T-helper 2 cell treated with Interferon-gamma antibody and Interleukin-4, amounts not matched to agents 5 μg/mL and 100 μg/mL, for 36 hours (primary cell): Measurements from ENCODE around the gene CD276.

Source experiments
- DNase-seq: peaks from one replicate; pipeline ENCODE4 v3.0.0; 2021; ENCODE audit warnings: low spot score
- H3K27ac Mint-ChIP-seq: one replicate; pipeline ENCODE4 v1.8.0; 2021; ENCODE audit warnings: mild to moderate bottlenecking, mixed read lengths
- H3K27me3 Mint-ChIP-seq: one replicate; pipeline ENCODE4 v1.8.0; 2021; ENCODE audit warnings: low read depth, mixed read lengths
- H3K36me3 Mint-ChIP-seq: one replicate; pipeline ENCODE4 v1.8.0; 2021; ENCODE audit warnings: low read depth, mixed read lengths
- H3K4me1 Mint-ChIP-seq: one replicate; pipeline ENCODE4 v1.8.0; 2021; ENCODE audit warnings: low read depth, mixed read lengths
- H3K4me3 Mint-ChIP-seq: one replicate; pipeline ENCODE4 v1.8.0; 2022; ENCODE audit warnings: mild to moderate bottlenecking, moderate library complexity, mixed read lengths
- H3K9me3 Mint-ChIP-seq: one replicate; pipeline ENCODE4 v1.8.0; 2021; ENCODE audit warnings: mixed read lengths

The CD276 gene

DNA sequence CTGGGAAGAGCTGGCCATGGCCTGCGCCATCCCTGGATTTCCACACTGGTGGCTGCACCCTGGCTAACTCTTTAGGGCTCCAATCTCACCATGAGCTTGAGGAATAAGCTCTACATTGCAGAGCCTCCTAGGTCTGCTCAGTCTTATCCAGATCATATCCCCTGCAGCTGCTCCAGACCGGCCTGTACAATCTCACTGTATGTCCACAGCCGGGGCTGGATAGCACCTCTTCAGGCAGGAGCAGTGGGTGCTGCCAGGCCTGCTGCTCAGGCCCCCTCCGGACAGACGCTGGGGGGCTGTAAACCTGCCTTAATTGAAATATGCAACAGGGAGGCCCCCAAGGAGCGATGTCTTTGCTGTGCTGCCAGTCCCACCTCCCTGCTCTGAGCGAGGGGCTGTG is 53.4 kb downstream of the CD276 start:
- Mint-ChIP-seq H3K9me3 (no peaks in the 10 kb centered on the region), H3K36me3 (no peaks in the 10 kb centered on the region), H3K4me1 (no peaks in the 10 kb centered on the region), H3K27me3 (no peaks in the 10 kb centered on the region), H3K27ac (no peak overlapping the region), H3K4me3 (no peak overlapping the region)
- no peak for DNase-seq

GRCh38 chr15:73740152-73741048 is 56.2 kb downstream of the CD276 start:
- no peak overlapping the region for H3K27ac Mint-ChIP-seq
- H3K36me3 Mint-ChIP-seq: no peaks in the 10 kb centered on the region
- no peaks in the 10 kb centered on the region for H3K27me3 Mint-ChIP-seq
- DNase-seq: no peak
- no peaks in the 10 kb centered on the region for H3K9me3 Mint-ChIP-seq
- H3K4me3 Mint-ChIP-seq: no peak overlapping the region
- H3K4me1 Mint-ChIP-seq: no peaks in the 10 kb centered on the region

DNA sequence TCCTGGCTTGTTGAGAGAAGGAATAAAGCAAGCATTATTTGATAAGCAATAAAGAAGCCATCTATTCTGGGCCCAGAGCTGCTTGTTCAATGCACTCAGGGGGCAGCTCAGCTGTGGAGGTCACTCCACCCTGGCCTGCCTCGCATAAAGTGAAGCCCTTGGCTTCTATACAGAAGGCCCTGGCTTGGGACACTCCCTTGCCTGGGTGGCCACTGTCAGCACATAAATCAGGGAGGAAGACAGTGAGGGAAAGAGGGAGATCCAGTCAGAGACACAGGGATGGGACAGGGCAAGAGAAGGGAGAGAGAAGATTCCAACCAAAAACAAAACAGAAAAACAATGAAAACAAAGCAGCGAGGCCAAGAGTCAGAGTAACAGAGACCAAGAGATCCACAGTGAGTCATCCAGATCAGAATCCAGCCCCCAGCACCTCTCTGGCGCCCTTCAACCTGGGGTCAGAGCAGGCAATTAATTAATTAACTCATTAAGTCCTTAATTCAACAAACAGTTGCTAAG is 57.2 kb downstream of the CD276 start:
- no peak overlapping the region for H3K4me3 Mint-ChIP-seq
- no peaks in the 10 kb centered on the region for H3K9me3 Mint-ChIP-seq
- H3K36me3 Mint-ChIP-seq: no peaks in the 10 kb centered on the region
- no peaks in the 10 kb centered on the region for H3K4me1 Mint-ChIP-seq
- H3K27me3 Mint-ChIP-seq: peaks cover 3% of the 10 kb centered on the region
- H3K27ac Mint-ChIP-seq: no peak overlapping the region
- DNase-seq: no peak

DNA sequence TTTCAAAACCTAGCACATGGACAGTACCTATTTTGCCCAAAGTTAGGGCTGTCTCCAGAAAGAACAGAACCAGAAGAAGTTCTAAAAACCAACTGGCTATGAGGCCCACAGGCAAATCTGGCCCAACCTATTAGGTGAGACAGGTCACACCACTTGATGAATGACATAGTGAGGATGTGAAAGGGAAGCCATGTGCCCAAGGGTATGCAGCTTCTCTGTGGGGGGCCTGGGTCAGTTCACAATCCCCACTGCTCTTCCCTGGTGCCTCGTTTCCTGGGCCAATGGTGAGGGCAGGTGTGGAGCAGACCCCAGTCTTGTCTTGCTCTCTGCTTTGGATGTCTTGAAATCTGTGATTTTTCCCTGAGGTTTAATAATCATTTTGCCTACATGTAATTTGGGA is 60.1 kb downstream of the CD276 start:
- DNase-seq: no peak
- H3K27ac Mint-ChIP-seq: no peak overlapping the region
- H3K4me3 Mint-ChIP-seq: no peak overlapping the region
- H3K27me3 Mint-ChIP-seq: peaks cover 7% of the 10 kb centered on the region
- H3K36me3 Mint-ChIP-seq: no peaks in the 10 kb centered on the region
- no peaks in the 10 kb centered on the region for H3K4me1 Mint-ChIP-seq
- no peaks in the 10 kb centered on the region for H3K9me3 Mint-ChIP-seq

- H3K4me1 Mint-ChIP-seq: no peaks in the 10 kb centered on the region
- H3K27ac Mint-ChIP-seq: no peak overlapping the region
- H3K27me3 Mint-ChIP-seq: peaks cover 11% of the 10 kb centered on the region
- no peaks in the 10 kb centered on the region for H3K36me3 Mint-ChIP-seq
- H3K4me3 Mint-ChIP-seq: no peak overlapping the region
- DNase-seq: no peak
- H3K9me3 Mint-ChIP-seq: no peaks in the 10 kb centered on the region
Measured at GRCh38 chr15:73745073-73745472, 60.9 kb downstream of the CD276 start.

- H3K27me3 Mint-ChIP-seq: peaks cover 20% of the 10 kb centered on the region
Measured at GRCh38 chr15:73746261-73746660, 62.1 kb downstream of the CD276 start.

DNA sequence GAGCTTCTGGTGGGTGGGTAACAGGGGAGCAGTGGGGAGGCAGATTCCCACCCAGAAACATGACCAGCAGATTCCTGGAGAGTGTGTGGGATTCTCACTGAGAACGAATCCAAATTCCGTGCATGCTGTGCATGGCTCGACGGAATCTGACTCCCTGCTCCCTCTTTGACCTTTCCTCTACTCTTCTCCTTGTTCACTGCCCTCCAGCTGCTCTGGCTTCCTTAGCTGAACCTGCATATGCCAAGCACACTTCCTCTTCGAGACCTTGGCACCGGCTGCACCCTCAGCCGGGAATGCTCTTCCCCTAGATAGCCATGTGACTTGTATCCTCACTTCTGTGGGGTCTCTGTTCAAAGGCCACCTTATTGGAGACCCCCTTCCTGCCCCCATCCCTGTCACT is 62.7 kb downstream of the CD276 start:
- Mint-ChIP-seq H3K4me3 (no peak overlapping the region), H3K27ac (no peak overlapping the region), H3K27me3 (peaks cover 23% of the 10 kb centered on the region), H3K4me1 (no peaks in the 10 kb centered on the region), H3K36me3 (no peaks in the 10 kb centered on the region), H3K9me3 (no peaks in the 10 kb centered on the region)
- no peak for DNase-seq

More at GRCh38 chr15:73746261-73746660, 62.1 kb downstream of the CD276 start:
- no peak overlapping the region for H3K27ac Mint-ChIP-seq
- H3K4me1 Mint-ChIP-seq: no peaks in the 10 kb centered on the region
- H3K36me3 Mint-ChIP-seq: no peaks in the 10 kb centered on the region
- H3K9me3 Mint-ChIP-seq: no peaks in the 10 kb centered on the region
- H3K4me3 Mint-ChIP-seq: no peak overlapping the region
- DNase-seq: no peak

GRCh38 chr15:73747847-73748590 is 63.8 kb downstream of the CD276 start:
- no peak for DNase-seq
- no peak overlapping the region for H3K4me3 Mint-ChIP-seq
- H3K9me3 Mint-ChIP-seq: no peaks in the 10 kb centered on the region
- no peaks in the 10 kb centered on the region for H3K4me1 Mint-ChIP-seq
- H3K36me3 Mint-ChIP-seq: no peaks in the 10 kb centered on the region
- peaks cover 23% of the 10 kb centered on the region for H3K27me3 Mint-ChIP-seq
- no peak overlapping the region for H3K27ac Mint-ChIP-seq

GRCh38 chr15:73748730-73749129 is 64.5 kb downstream of the CD276 start:
- no peak overlapping the region for H3K27ac Mint-ChIP-seq
- no peaks in the 10 kb centered on the region for H3K4me1 Mint-ChIP-seq
- H3K27me3 Mint-ChIP-seq: peaks cover 26% of the 10 kb centered on the region
- no peaks in the 10 kb centered on the region for H3K9me3 Mint-ChIP-seq
- DNase-seq: no peak
- H3K36me3 Mint-ChIP-seq: no peaks in the 10 kb centered on the region
- no peak overlapping the region for H3K4me3 Mint-ChIP-seq

DNA sequence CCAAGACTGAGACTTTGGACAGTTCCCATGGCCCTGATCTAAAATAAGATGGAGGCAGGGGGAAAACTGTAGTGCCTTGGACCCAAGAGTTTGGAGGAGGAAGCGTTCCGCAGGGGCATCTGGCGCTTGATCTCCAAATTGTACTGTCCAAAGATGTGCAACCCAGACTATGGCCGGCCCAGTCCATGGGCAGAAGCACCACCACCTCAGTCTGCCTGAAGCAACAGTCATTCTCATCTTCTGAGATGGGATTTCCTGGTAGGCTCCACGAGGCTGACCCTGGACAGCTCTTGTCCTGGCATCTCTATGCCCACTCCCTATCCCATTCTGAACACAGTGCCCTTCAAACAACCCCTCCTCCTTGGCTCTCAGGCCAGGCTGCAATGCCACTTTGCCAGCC is 65.3 kb downstream of the CD276 start:
- Mint-ChIP-seq H3K4me3 (no peak overlapping the region), H3K36me3 (no peaks in the 10 kb centered on the region), H3K9me3 (no peaks in the 10 kb centered on the region), H3K27ac (no peak overlapping the region), H3K27me3 (peaks cover 34% of the 10 kb centered on the region), H3K4me1 (no peaks in the 10 kb centered on the region)
- no peak for DNase-seq

DNA sequence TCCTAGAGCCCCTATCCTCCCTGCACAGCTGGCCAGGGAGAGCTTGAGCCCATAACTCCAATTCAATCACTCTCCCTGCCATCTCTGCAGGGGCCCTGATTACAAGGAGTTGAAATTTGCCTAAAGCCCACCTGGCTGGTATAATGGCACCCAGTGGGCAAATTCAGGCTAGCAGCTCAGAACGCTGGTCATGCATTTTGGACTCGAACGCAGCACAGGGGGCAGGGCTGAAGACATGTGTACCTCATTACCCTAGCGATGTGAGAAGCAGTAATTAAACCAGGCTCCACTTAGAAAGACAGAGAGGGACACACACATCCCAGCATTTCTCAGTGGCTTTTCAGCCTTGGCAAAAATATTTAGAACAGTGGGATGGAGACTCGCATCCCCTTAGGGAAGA is 65.8 kb downstream of the CD276 start:
- Mint-ChIP-seq H3K27ac (no peak overlapping the region), H3K9me3 (no peaks in the 10 kb centered on the region), H3K36me3 (no peaks in the 10 kb centered on the region), H3K4me3 (no peak overlapping the region), H3K27me3 (peaks cover 38% of the 10 kb centered on the region), H3K4me1 (no peaks in the 10 kb centered on the region)
- no peak for DNase-seq

DNA sequence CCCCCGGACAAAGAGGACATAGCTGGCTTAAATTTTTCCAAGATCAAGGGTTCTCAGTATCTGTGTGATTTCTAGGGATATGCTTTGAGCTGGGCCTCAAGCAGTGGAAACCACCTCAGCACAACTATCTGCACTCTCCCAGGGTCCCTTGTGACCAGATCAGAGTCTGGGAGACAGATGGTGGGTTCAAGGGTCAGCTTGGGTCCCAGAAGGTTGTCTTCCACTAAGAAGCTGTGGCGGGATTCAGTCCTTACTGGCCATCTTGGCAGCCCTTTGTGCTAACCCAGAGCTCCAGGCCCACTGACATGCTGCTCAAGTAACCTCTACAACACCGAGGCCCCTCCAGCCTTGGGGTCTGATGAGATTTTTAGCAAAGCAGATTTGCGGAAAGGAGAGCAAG is 66.3 kb downstream of the CD276 start:
- Mint-ChIP-seq H3K27ac (no peak overlapping the region), H3K4me3 (no peak overlapping the region), H3K36me3 (no peaks in the 10 kb centered on the region), H3K9me3 (no peaks in the 10 kb centered on the region), H3K4me1 (no peaks in the 10 kb centered on the region), H3K27me3 (peaks cover 41% of the 10 kb centered on the region)
- no peak for DNase-seq

- no peak for DNase-seq
- H3K4me1 Mint-ChIP-seq: no peaks in the 10 kb centered on the region
- no peaks in the 10 kb centered on the region for H3K9me3 Mint-ChIP-seq
- H3K27ac Mint-ChIP-seq: no peak overlapping the region
- H3K27me3 Mint-ChIP-seq: peaks cover 46% of the 10 kb centered on the region
- no peak overlapping the region for H3K4me3 Mint-ChIP-seq
- H3K36me3 Mint-ChIP-seq: no peaks in the 10 kb centered on the region
Measured at GRCh38 chr15:73750951-73751350, 66.8 kb downstream of the CD276 start.

GRCh38 chr15:73751511-73751898 is 67.3 kb downstream of the CD276 start:
- no peaks in the 10 kb centered on the region for H3K9me3 Mint-ChIP-seq
- no peak for DNase-seq
- no peak overlapping the region for H3K4me3 Mint-ChIP-seq
- H3K27ac Mint-ChIP-seq: no peak overlapping the region
- peaks cover 49% of the 10 kb centered on the region for H3K27me3 Mint-ChIP-seq
- no peaks in the 10 kb centered on the region for H3K36me3 Mint-ChIP-seq
- no peaks in the 10 kb centered on the region for H3K4me1 Mint-ChIP-seq
